H9 (cell line): ENCODE measurements around the gene ZNF813. TPM values are rescaled to one million over a fixed set of nuclear protein-coding genes. Genes with fewer than 3 reads are reported as not detected.
A peak's percentile ranks its signal among the peaks of the same experiment; 100 is the strongest.

Source experiments
- DNase-seq: peaks from one replicate; pipeline ENCODE4 v3.0.0-alpha.2; 2017
- H2AFZ ChIP-seq: one replicate; pipeline ENCODE4 v1.6.1; 2013; ENCODE audit warnings: mild to moderate bottlenecking, low read length, control low read depth, moderate library complexity
- H2AK5ac ChIP-seq: 2 replicates; pipeline ENCODE4 v1.6.1; 2013; ENCODE audit warnings: low read length, control low read depth, mixed read lengths; ENCODE audit not compliant: insufficient read length
- H2BK120ac ChIP-seq: one replicate; pipeline ENCODE4 v1.6.1; 2013; ENCODE audit warnings: low read depth, mild to moderate bottlenecking, low read length, control low read depth, inconsistent platforms; ENCODE audit not compliant: poor library complexity, severe bottlenecking
- H2BK12ac ChIP-seq: 2 replicates; pipeline ENCODE4 v1.6.1; 2013; ENCODE audit warnings: low read length, control low read depth, mixed read lengths, low read depth; ENCODE audit not compliant: insufficient read length
- H2BK15ac ChIP-seq: 2 replicates; pipeline ENCODE4 v1.6.1; 2013; ENCODE audit warnings: low read depth, low read length, control low read depth
- H2BK20ac ChIP-seq: one replicate; pipeline ENCODE4 v1.6.1; 2013; ENCODE audit warnings: low read depth, mild to moderate bottlenecking, low read length, control low read depth, inconsistent platforms; ENCODE audit not compliant: poor library complexity, severe bottlenecking
- H2BK5ac ChIP-seq: 2 replicates; pipeline ENCODE4 v1.6.1; 2013; ENCODE audit warnings: low read length, control low read depth, mixed read lengths; ENCODE audit not compliant: insufficient read length
- H3K14ac ChIP-seq: 2 replicates; pipeline ENCODE4 v1.6.1; 2013; ENCODE audit warnings: low read length, control low read depth; ENCODE audit not compliant: insufficient read depth
- H3K18ac ChIP-seq: 2 replicates; pipeline ENCODE4 v1.6.1; 2013; ENCODE audit warnings: low read depth, mild to moderate bottlenecking, mixed read lengths, low read length, control low read depth; ENCODE audit not compliant: insufficient read length
- H3K23ac ChIP-seq: 2 replicates; pipeline ENCODE4 v1.6.1; 2013; ENCODE audit warnings: low read length, control low read depth, mixed read lengths, low read depth; ENCODE audit not compliant: insufficient read length
- H3K23me2 ChIP-seq: 2 replicates; pipeline ENCODE4 v1.6.1; 2013; ENCODE audit warnings: low read depth, mild to moderate bottlenecking, mixed read lengths, low read length, control low read depth; ENCODE audit not compliant: insufficient read length, poor library complexity, severe bottlenecking
- H3K27ac ChIP-seq: 2 replicates; pipeline ENCODE4 v1.5.1; 2013; ENCODE audit warnings: low read length, control low read depth, mixed read lengths, low read depth; ENCODE audit not compliant: insufficient read length
- H3K27me3 ChIP-seq: 2 replicates; pipeline ENCODE4 v1.6.1; 2013; ENCODE audit warnings: low read length, control low read depth, inconsistent platforms; ENCODE audit not compliant: insufficient read depth
- H3K4ac ChIP-seq: 2 replicates; pipeline ENCODE4 v1.6.1; 2013; ENCODE audit warnings: low read depth, mild to moderate bottlenecking, control low read depth, inconsistent platforms, low read length, moderate library complexity
- H3K4me1 ChIP-seq: 2 replicates; pipeline ENCODE4 v1.6.1; 2013; ENCODE audit warnings: low read length, control low read depth, inconsistent platforms; ENCODE audit not compliant: insufficient read depth
- H3K4me2 ChIP-seq: 2 replicates; pipeline ENCODE4 v1.6.1; 2013; ENCODE audit warnings: low read length, control low read depth, mixed read lengths; ENCODE audit not compliant: insufficient read length, insufficient read depth
- H3K56ac ChIP-seq: 2 replicates; pipeline ENCODE4 v1.6.1; 2013; ENCODE audit warnings: low read depth, mild to moderate bottlenecking, mixed read lengths, low read length, control low read depth; ENCODE audit not compliant: insufficient read length
- H3K79me1 ChIP-seq: 2 replicates; pipeline ENCODE4 v1.6.1; 2013; ENCODE audit warnings: low read depth, mild to moderate bottlenecking, moderate library complexity, low read length, control low read depth, inconsistent platforms; ENCODE audit not compliant: insufficient read depth, poor library complexity, severe bottlenecking
- H3K79me2 ChIP-seq: 2 replicates; pipeline ENCODE4 v1.6.1; 2013; ENCODE audit warnings: low read length, control low read depth, inconsistent platforms; ENCODE audit not compliant: insufficient read depth
- H3K9ac ChIP-seq: 2 replicates; pipeline ENCODE4 v1.6.1; 2013; ENCODE audit warnings: low read length, control low read depth, mixed read lengths; ENCODE audit not compliant: insufficient read length; ENCODE audit errors: extremely low read depth
- H3K9me3 ChIP-seq: one replicate; pipeline ENCODE4 v1.6.1; 2013; ENCODE audit warnings: low read depth, low read length, inconsistent platforms; ENCODE audit not compliant: control insufficient read depth
- H3T11ph ChIP-seq: one replicate; pipeline ENCODE4 v1.6.1; 2013; ENCODE audit warnings: mild to moderate bottlenecking, low read length, control low read depth, inconsistent platforms
- H4K20me1 ChIP-seq: one replicate; pipeline ENCODE4 v1.6.1; 2013; ENCODE audit not compliant: control insufficient read depth, insufficient read length, insufficient read depth
- H4K5ac ChIP-seq: 2 replicates; pipeline ENCODE4 v1.6.1; 2013; ENCODE audit warnings: low read depth, mild to moderate bottlenecking, mixed read lengths, low read length, control low read depth; ENCODE audit not compliant: insufficient read length
- H4K8ac ChIP-seq: replicated peaks from 2 replicates; pipeline ENCODE4 v1.6.1; 2013; ENCODE audit warnings: low read length, control low read depth, mixed read lengths, low read depth; ENCODE audit not compliant: insufficient read length
- H4K91ac ChIP-seq: 2 replicates; pipeline ENCODE4 v1.6.1; 2013; ENCODE audit warnings: low read depth, mild to moderate bottlenecking, moderate library complexity, mixed read lengths, low read length, control low read depth; ENCODE audit not compliant: insufficient read length
- H3K27ac Mint-ChIP-seq, 3 experiments: 2 replicates in 2 of 3; 3 replicates in 1 of 3; pipeline ENCODE4 v1.8.0; 2020 to 2021; ENCODE audit warnings: mixed read lengths in 3 of 3, mild to moderate bottlenecking in 1 of 3, moderate library complexity in 1 of 3
- H3K27me3 Mint-ChIP-seq: 2 replicates; pipeline ENCODE4 v1.8.0; 2021; ENCODE audit warnings: low read depth, mild to moderate bottlenecking, moderate library complexity, mixed read lengths
- H3K36me3 Mint-ChIP-seq, 3 experiments: 2 replicates in 2 of 3; 3 replicates in 1 of 3; pipeline ENCODE4 v1.8.0; 2020 to 2021; ENCODE audit warnings: low read depth in 3 of 3, mixed read lengths in 3 of 3; ENCODE audit not compliant: insufficient read depth in 1 of 3
- H3K4me1 Mint-ChIP-seq, 2 experiments: 2 replicates each; pipeline ENCODE4 v1.8.0; 2020; ENCODE audit warnings: mixed read lengths in 2 of 2
- H3K4me3 Mint-ChIP-seq, 2 experiments: 2 replicates in 1 of 2; 3 replicates in 1 of 2; pipeline ENCODE4 v1.8.0; 2020 to 2021; ENCODE audit warnings: mild to moderate bottlenecking in 2 of 2, mixed read lengths in 2 of 2, moderate library complexity in 1 of 2
- H3K9me3 Mint-ChIP-seq, 2 experiments: 2 replicates in 1 of 2; 3 replicates in 1 of 2; pipeline ENCODE4 v1.8.0; 2020; ENCODE audit warnings: mild to moderate bottlenecking in 2 of 2, mixed read lengths in 2 of 2, moderate library complexity in 1 of 2
- CTCF ChIP-seq: fragments of 200-600 bp; sonication (generic); conservative IDR thresholded peaks from 3 replicates; pipeline ENCODE4 v1.8.0; 2021; ENCODE audit warnings: antibody characterized with exemption, mild to moderate bottlenecking
- WGBS: extraction: QIAGEN DNeasy Blood & Tissue Kit; methylation state at CpG from one replicate; pipeline ENCODE4 v1.1.7; 2013; ENCODE audit warnings: missing lambda C conversion rate, low lambda C conversion rate, mixed read lengths; ENCODE audit not compliant: insufficient read length; ENCODE audit errors: extremely low coverage; 5-methylcytosine and 5-hydroxymethylcytosine counted together
- total RNA-seq: library from RNA; stranded (reverse); gene quantifications from 2 replicates; pipeline ENCODE4 v1.2.1, GENCODE V29; 2021

Gene ZNF813
- total RNA-seq, 1 experiment from 2014 or later = 17.3 TPM

- Histone ChIP-seq H2AK5ac (no peak overlapping the region), H3K4me2 (peak overlapping the region; percentile 70), H4K20me1 (no peaks in the 10 kb centered on the region), H3K23ac (no peak overlapping the region), H3K9me3 (no peaks in the 10 kb centered on the region), H4K5ac (no peak overlapping the region), H3T11ph (no peak overlapping the region), H3K4ac (no peak overlapping the region), H3K27ac (no peak overlapping the region), H2AFZ (no peak overlapping the region), H4K8ac (no peak overlapping the region), H2BK5ac (no peak overlapping the region), H2BK15ac (no peak overlapping the region), H3K18ac (no peak overlapping the region), H3K9ac (no peak overlapping the region), H4K91ac (no peak overlapping the region), H3K56ac (no peak overlapping the region), H2BK20ac (no peak overlapping the region), H3K4me1 (no peaks in the 10 kb centered on the region; the same call in 1 of the 2 replicates), H2BK120ac (no peak overlapping the region), H3K79me2 (no peaks in the 10 kb centered on the region), H3K27me3 (no peaks in the 10 kb centered on the region), H2BK12ac (no peak overlapping the region), H3K79me1 (no peaks in the 10 kb centered on the region), H3K23me2 (peaks cover 3% of the 10 kb centered on the region), H3K14ac (no peak overlapping the region)
- no peak for TF ChIP-seq CTCF
- no peak for DNase-seq
- Mint-ChIP-seq H3K27me3 (no peaks in the 10 kb centered on the region; the same call in 1 of the 2 replicates), H3K4me1 (peaks cover 35 to 37% of the 10 kb centered on the region in 2 experiments), H3K36me3 (peaks cover 13 to 14% (median 14%) of the 10 kb centered on the region in 3 experiments), H3K9me3 (peaks cover 16 to 17% of the 10 kb centered on the region in 2 experiments), H3K27ac (peak overlapping the region in 1 of 3 experiments; percentile 35; a peak in 1 of 7 replicates), H3K4me3 (peak overlapping the region; percentile 39 to 67)
- WGBS = no CpG with 5 or more reads among the region's 14 CpGs
Observed at GRCh38 chr19:53462861-53463260, 4.7 kb upstream of the ZNF813 start.
